Hepatocyte (in vitro differentiated cells): ENCODE results near the gene TTC28.

ENCODE experiments used
- CTCF ChIP-seq: fragments of 200-600 bp; sonication (generic); IDR thresholded peaks from 2 replicates; pipeline ENCODE4 v1.5.1; 2016; ENCODE audit warnings: antibody characterized with exemption, mild to moderate bottlenecking; ENCODE audit not compliant: poor library complexity
- EZH2 ChIP-seq: fragments of 200-600 bp; sonication (generic); IDR thresholded peaks from 2 replicates; pipeline ENCODE4 v1.6.1; 2016; ENCODE audit warnings: antibody characterized with exemption, mild to moderate bottlenecking, borderline replicate concordance

DNA sequence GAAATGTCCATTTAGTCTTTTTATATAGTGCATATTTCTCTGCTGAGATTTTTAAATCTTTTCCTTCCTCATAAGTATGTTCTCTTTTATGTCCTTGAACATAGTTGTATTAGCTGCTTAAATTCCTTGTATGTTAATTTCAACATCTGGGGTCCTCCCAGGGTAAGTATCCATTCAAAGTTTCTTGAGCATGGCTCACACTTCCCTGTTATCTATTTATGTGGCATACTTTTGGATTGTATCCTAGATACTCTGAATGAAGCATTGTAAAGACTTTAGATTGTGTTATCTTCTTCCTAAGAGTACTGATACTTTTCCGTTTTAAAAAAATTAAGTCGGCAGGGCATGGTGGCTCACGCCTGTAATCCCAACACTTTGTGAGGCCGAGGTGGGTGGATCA lies 732.2 kb downstream of the TTC28 start:
- TF ChIP-seq CTCF: no peak
- no peak for TF ChIP-seq EZH2
